RPMI7951 (cell line): ENCODE data around the gene LARGE1. TPM values are rescaled to one million over a fixed set of nuclear protein-coding genes. Genes with fewer than 3 reads are reported as not detected.

ENCODE experiments used
- DNase-seq: peaks from one replicate; pipeline ENCODE4 v3.0.0-alpha.2; 2012; ENCODE audit warnings: low read depth
- total RNA-seq: library from RNA; depleted of rRNA; stranded (reverse); fragments of >200 nt; shearing (Covaris generic); gene quantifications from 2 replicates; pipeline ENCODE4 v1.2.3, GENCODE V29; 2014

LARGE1 gene
- total RNA-seq, 1 experiment from 2014 or later, result 3.0 TPM

DNA sequence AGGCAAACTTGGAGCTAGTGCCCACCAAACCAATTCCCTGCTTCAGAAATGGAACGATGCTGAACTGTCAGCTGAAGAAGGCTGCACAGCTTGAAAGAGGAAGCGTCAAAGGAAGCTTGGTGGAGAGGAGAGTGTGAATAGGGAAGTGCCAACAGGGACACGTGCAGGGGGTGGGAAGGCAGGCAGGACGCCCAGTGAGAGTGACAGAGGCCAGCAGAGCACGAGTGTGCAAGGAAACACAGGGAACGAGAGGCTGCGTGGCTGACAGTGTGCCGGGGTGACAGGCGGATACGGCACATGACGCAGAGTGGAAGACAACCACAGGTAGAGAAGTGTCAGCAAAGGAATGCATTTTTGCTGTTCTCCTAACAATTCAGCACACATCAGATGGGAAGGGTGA lies 196.4 kb downstream of the LARGE1 start:
- DNase-seq, result no peak

DNA sequence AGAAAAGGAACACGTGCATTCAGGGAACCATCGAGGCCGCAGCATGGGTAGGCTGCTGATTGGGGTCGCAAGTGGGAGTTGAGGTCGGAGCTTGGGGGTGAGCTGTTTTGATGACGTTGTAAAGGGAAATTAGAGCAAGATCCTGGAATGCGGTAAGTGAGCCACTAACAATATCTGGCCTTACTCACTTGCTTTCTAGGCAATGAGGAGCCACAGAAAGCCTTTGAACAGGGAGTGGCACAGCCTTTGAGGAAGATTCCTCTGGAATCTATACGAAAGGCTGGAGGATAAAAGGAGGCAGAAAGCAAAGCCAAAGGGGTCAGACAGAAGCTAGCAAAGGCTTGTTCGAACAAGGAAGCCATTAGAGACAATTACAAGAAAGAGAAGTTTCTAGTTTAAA lies 197.5 kb downstream of the LARGE1 start:
- DNase-seq, result no peak

DNA sequence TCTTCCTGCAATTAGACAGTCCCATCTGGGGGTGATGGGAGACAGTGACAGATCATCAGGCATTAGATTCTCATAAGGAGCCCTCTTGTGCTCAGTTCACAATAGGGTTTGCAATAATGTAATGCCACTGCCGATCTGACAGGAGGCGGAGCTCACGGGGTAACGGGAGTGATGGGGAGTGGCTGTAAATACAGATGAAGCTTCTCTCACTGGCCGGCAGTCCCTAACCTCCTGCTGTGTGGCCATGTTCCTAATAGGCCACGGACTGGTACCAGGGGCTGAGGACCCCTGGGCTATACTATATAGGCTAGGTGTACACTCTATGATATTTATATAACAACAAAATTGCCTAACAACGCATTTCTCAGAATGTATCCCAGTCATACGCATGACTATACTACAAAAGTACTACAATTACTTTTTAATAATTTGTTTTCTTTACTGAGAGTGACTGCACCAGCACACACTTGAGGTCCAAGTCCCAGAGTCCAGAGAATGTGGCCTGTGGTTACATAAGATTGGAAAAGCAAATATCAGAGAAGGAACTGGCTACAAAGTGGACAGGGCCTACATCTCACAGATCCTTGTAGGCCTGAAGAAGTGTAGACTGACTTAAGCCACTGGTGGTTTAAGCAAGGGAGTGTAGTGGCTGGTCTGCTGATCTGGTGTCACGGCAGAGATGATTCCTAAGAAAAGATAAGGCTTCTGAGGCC lies 200.0 kb downstream of the LARGE1 start:
- no peak for DNase-seq

DNA sequence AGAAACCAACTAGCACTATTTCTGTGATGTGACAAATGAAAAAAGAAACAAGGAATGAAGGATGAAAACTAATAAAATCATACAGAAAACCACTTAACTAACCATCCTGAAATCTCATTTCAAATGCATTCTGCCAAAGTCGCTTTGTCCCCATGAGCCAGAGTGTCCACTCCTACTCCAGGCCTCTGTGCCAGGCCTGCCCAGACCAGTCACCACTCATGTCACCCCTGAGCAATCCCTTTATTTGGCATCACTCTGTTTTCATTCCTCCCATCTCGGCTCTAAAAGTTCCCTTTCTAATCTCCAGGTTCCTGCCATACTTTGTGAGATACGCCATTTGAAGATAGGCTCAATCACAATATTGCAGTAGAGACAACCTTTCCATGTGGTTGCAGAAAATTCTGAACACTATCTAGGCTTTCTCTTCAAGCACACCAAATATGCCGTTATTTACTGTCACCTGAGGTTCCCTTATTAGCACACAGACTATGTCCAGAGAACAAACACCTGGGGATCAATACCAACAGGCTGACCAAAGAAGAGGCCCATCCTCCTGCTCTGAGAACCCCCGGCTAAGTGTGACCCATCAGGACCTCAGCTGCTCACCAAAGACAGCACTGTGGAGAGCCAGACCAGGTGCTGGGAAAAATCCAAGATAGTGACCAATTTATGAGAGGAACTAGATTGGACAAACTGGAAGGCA lies 202.4 kb downstream of the LARGE1 start:
- DNase-seq, result no peak

DNA sequence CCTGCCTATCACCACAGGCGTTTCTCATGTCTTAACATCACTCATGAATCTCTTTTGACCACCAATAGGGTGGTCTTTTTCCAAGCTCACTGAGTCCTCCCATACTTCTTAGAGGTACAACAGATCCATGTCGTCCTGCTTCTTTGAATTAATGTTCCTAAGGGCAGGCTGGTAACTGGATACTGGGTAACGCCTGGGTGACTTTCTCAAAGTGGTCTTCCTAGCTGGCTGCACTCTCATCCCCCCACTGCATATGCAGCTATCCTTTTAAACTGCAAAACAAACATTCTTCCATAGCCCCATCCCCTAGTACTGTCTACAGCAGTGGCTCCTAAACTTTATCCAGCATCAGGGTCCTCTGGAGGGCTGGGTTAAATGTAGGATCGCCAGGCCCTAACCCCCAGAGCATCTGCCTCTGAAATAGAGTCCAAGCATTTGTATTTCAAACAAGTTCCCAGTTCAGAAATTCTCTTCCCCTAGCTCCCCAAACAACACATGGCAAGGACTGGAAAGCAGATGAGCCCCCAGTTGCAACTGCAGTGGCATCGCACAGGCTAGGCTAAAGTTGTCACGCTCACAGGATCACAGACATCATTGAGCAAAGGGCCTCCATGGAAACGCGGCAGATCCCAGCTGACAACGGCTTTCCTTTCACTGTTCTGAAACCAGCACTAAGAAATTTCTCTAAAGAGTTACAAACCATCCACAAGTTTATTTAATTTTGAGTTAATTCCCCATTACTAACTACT lies 204.9 kb downstream of the LARGE1 start:
- no peak for DNase-seq

DNA sequence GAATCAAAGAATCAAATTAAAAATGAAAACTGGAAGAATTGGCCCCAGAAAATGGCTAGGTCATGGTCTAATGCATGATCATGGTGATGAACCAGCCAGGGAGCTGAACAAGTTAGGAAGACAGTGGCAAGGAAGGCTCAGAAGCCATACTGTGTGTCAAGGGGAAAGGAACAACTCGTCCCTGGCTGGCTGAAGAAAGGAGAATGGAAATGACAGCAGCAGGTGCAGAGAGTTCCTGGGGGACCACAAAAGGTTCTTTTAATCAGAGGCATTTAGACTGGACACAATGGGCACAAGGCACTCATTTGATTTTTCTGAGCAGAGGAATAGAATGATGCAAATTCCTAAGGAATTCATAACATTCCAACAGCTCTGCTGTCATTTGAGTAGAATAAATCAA lies 209.9 kb downstream of the LARGE1 start:
- DNase-seq, result no peak

DNA sequence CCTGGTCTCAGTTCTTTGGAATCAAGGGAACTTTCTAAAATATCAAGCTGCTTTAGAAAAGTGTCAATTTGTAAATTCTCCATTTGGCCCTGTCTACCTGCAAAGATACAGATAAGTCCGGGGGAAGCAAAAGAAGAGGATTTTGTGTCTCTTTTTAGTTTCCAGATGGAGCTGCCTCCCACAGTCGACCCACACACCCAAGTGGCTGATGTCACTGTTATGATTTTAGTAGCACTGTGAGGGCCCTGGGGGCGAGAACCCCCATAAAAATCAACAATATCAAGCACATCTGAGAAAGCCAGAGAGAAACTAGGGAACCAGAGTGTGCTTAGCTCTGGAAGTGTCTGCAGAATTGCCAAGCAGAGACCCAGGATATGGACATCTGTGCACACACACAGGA lies 212.7 kb downstream of the LARGE1 start:
- DNase-seq, result no peak

DNA sequence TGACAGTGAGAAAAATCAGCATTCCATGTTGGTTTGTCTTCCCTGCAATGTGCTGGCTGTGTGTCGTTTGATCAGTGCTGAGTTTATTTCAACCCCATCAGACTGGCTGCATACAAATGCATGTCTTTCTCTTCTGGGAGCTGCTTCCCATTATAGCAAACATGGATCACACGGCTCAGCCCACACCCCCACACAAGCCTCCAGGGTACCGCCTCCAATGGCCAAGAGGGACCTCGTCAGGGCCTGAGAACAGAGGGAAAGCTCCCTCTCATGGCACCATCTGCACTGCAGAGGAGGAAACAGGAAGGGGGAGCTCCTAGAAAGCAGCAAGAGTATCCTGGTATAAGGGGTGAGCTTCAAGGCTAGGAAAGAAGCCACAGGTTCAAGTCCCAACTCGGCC lies 214.2 kb downstream of the LARGE1 start:
- DNase-seq, result no peak

DNA sequence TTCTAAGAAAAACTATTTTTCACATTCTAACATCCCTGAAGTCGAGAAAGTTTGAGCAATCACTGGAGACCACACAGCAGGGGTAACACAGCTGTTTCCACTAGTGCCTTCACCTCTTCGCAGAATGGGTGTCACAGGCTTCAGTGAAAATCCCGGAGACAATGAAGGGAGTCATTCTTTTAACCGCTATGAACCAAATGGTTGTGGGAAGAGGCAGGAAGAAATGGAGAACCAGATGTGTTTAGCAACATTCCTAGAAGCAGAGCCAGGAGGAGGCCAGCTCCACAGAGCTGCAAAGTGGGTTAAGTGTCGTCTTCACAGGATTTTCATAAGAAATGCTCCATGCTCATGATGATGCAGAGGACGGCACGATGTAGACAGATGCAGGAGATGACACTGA lies 221.1 kb downstream of the LARGE1 start:
- no peak for DNase-seq

DNA sequence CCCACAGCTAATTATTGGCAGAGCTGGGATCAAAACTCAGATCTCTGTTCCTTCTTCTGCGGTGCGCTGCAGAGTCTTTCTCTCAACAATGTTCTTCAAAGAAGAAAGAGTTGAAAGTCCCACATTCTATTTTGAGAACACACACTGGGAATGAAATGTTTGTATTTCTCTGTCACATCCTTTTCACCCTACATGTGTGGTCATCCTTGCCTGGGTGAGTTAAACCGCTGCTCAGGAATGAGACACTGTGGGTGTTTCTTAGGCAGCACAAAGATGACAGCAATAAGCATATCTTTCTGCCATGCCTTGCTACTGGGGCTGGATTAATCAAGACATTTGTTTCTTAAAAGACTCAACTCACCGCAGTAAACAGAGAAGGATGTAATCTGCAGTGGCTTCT lies 222.6 kb downstream of the LARGE1 start:
- no peak for DNase-seq

DNA sequence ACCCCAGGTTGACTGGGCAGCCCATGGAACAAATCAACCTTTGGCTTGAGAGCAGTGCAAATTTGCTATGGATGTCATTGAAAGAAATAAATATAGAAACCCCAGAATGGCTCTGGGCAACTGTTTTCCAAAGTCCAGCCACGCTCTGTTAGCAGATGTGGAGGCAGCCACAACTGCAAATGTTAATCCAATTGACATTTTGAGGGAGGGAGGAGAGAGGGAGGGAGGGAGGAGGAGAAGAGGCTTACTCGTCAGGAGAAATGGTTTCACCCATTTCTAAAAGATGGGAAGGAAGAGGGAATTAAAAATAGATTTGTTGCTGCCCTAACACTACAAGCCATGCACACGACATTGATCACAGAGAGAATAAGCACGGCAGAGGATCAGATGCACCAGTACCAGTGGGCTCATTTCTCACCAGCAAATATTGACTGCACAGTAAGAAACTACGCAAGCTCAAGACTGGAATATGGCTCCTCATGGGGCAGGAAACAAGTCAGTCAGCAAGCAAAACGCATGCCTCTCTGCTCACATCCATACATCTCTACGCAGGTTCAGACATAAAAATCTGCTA lies 229.1 kb downstream of the LARGE1 start:
- DNase-seq, result no peak

DNA sequence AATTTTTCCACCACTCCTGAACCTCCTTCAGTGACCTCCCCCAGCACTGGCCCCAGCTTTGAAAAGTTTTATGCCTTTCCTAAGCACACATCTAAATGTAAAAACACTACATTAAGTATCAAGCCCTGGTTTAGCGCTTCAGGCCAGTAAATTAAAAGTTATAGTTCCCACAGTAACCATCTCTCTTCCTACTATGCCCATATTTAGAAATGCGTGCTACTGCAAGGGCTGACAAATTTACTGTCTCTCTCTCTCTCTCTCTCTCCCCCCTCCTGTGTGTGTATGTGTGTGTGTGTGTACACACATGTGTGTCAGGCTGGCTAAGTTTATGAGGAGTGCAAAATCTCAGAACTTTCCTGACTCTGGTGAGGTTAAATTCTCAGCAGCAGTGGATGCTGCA lies 231.4 kb downstream of the LARGE1 start:
- no peak for DNase-seq

DNA sequence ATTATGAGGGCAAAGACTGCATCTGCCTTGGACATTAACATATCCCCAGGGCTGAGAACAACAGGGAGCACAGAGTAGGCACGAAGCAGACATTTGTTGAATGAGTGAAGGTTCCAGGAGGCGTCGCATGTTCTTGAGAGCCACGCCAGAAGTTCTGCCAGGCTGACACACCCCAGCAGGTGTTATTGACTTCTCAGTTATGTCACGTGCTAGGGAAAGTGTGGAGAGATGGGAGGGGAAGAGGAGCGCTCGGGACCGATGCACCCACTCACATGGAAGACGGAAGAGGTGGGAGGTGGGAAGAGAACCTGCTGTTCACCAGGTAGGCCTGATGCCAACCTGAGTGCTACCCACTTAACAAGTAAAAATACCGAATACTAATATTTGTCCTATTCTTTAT lies 232.8 kb downstream of the LARGE1 start:
- no peak for DNase-seq

DNA sequence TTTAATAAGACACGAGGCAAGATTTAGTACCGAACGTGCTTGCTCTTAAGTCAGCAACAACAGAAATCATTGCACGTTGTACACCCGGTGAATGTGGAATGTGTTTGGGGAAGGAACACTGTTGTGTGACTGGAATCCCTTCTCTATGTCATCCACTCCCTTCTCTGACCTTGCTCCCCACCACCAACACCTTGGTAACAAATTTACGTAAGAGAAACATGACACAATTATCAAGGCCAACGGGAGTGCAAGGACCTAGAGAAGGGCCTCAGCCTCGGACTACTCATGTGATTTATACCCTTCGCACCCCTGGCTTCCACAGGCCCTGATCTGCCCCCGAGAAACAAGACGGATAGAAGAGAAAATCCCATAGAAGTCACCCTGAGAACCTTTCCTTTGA lies 236.2 kb downstream of the LARGE1 start:
- DNase-seq, result no peak

DNA sequence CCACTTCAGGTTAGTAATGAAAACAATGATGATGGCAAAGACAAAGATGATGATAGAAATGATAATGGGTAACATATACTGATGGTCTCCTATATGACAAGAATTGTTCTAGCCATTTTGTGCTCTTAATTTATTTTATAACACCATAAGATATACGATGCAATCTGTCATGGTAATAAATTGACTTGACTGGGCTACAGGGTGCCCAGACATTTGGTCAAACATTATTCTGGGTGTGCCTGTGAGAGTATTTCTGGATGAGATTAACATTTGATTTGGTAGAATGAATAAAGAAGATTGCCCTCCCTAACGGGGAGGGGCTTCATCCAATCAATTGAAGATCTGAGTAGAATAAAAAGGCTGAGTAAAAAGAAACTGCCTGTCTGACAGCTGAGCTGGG lies 237.3 kb downstream of the LARGE1 start:
- DNase-seq, result no peak

DNA sequence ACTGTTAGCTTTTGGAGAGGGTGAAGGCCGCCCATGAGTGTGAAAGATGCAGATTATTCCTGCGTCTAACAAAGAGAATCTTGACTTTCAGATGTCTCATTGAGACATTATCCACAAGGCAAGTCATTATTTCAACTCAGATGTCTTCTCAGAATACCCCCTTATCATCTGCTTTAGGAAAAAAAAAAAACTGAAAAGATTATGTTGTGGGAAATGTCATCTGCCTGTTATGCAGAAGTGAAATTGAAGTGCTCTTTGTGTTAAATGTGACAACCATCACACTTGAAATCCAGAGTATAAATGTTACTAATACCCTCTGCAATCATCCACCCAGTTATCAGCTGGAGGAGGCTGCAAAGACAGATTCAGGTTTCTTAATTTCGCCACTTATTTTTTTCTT lies 239.6 kb downstream of the LARGE1 start:
- no peak for DNase-seq

DNA sequence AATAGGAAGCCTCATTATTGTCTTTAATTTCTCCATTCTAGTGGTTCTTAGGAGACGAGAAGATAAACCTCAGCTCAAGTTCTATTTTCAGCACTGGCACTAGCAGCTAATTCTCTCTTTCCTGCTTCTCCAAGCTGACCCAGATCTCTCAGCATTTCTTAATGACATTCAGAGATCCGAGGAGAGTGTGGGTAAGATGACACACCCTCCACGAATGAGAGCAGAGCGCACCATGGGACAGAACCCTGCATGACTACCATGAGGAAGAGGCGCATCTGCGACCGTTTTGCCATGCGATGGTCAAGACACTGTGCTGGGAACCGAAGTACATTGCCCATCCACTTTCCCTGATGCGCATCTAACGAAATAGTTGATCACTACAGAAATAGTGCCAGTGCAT lies 241.8 kb downstream of the LARGE1 start:
- DNase-seq, result no peak

DNA sequence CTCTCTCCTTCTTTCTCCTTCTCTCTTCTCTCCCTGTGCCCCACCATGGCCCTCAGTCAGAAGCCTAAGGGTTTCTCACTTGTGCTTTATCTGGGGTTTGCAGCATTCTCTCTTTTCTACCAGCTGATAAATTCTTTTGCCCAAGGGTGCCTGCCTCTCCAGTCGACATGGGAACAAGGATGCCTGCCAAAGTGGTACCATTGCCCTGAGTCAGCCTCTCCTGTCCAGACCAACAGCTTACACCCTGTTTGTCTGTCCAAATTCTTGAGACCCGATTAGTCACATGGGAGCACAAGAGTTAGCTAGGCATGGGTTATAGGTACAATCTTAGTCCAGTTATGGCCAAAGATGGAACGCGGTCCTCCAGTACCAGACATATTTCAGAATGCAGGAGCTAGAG lies 242.7 kb downstream of the LARGE1 start:
- DNase-seq, result no peak

DNA sequence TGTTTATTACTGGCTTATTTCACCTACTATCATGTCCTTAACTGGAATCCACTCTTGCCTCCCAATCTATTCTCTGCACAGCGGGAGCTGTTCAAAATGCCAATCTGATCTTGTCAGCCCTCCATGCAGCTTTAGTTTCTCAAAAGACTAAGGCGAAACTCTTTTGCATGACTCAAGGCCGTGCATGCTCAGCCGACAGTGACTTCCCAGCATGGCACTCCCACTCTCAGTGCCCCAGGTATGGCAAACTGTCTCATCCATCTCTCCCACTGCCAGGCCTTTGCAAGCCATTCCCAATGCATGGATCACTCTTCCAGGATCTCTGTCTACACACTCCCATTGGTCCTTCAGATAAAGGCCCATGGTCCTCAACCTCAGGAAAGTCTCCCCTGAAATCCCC lies 245.9 kb downstream of the LARGE1 start:
- DNase-seq, result no peak

DNA sequence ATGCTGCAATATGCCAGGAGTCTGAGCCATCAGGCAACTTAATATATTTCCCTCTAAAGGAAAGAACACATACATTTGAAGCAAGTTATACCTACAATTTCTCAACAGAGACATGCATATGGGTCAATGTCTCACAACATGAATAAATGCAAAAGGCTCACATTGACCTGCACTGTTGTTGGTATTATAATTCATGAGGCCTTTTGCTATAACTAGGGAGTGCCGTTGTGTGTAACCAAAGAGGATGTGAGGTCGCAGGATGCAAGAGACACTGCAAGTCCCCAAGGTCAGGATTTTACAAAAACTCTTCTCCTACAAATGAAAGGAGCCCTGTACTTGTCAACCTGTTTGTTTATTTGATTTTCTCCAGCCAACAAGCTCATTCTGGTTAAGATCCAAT lies 250.5 kb downstream of the LARGE1 start:
- no peak for DNase-seq

DNA sequence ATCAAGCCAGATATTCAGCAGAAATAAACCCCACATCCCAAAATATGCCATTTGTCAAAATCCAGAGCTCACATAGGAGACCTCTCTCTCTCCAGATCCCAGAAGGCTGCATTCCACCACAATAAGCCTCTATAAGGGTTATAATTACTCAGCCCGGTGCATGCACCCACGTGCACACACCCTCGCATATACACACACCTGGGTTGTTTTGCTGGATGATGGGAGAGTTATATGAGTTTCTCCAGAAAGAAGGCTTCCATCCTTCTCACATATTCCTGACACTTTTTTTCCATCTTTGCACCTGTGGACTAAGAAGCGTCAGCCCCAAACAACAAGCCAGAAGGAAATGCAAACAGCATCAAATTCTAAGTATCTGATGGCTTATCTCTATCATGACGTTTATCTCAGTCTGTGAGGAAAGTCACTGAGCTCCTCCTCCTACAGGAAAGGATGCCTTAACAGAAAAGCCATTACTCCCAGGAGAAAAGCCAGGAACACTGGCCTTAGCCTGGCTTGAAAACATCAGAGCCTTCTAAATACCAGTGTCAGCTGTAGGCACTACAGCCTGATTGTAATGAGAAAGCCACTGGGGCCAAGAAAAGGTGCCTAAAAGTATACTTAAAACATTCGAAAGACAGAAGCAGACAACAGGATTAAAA lies 253.2 kb downstream of the LARGE1 start:
- no peak for DNase-seq

DNA sequence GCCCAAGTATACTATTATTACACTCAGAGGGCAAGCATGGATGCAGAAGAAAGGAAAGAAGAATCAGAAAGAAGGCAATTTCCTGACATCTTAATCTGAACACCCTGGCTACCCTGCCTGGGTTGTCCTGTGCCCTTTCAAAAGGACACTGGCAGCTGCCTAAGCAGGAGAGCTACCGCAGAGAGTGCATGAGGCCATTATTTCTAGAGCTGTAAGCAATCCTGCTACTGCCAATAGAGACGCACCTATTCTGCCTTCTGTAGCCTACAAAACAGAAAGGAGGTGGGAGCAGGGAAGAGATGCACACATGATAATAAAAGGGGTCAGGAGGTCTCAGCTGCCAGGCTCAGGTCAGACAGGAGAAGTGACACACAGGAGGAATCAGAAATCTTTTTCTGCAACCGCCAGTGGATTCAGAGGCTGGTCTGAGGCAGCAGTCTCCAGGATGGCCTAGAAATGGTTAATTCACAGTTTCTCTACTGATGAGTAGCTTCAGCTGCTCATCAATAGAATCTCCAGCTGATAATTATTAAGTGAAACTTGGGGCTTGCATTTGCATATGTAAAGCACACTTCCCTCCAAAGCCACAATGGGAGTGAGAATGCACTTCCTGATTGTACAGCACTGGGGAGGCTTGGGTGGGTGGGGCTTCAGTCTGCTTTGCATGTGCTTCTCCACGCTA lies 253.9 kb downstream of the LARGE1 start:
- DNase-seq, result no peak
